RWPE2 (cell line): ENCODE data around the gene ESPN.

Experiments
- ATAC-seq: fragments of 200-7000 bp; cut with Tn5 transposase; 3 replicates; pipeline ENCODE4 v1.9.1; 2021; ENCODE audit warnings: low read depth
- DNase-seq: peaks from one replicate; pipeline ENCODE4 v3.0.0-alpha.2; 2020; ENCODE audit warnings: low spot score
- H3K27ac ChIP-seq: fragments of 450-650 bp; 2 replicates; pipeline ENCODE4 v1.5.1; 2017; ENCODE audit warnings: mild to moderate bottlenecking; ENCODE audit not compliant: poor library complexity, severe bottlenecking
- H3K27me3 ChIP-seq: fragments of 250-450 bp; sonication (Bioruptor Pico); 2 replicates; pipeline ENCODE4 v1.5.1; 2021; ENCODE audit warnings: mild to moderate bottlenecking, moderate library complexity; ENCODE audit not compliant: insufficient read depth, poor library complexity, severe bottlenecking
- H3K36me3 ChIP-seq: fragments of 250-450 bp; sonication (Bioruptor Pico); 2 replicates; pipeline ENCODE4 v1.5.1; 2020; ENCODE audit warnings: low read depth, mild to moderate bottlenecking, moderate library complexity
- H3K4me1 ChIP-seq: fragments of 250-450 bp; sonication (Bioruptor Pico); 2 replicates; pipeline ENCODE4 v1.5.1; 2021; ENCODE audit warnings: mild to moderate bottlenecking, moderate library complexity; ENCODE audit not compliant: insufficient read depth, poor library complexity, severe bottlenecking
- H3K4me3 ChIP-seq: fragments of 250-450 bp; sonication (Bioruptor Pico); 2 replicates; pipeline ENCODE4 v1.5.1; 2021; ENCODE audit warnings: mild to moderate bottlenecking, moderate library complexity; ENCODE audit not compliant: severe bottlenecking
- H3K9me3 ChIP-seq: fragments of 250-450 bp; sonication (Bioruptor Pico); 2 replicates; pipeline ENCODE4 v1.5.1; 2021; ENCODE audit warnings: mild to moderate bottlenecking, moderate library complexity; ENCODE audit not compliant: severe bottlenecking
- CTCF ChIP-seq: fragments of 450-650 bp; IDR thresholded peaks from one replicate; pipeline ENCODE4 v1.5.1; 2017; ENCODE audit warnings: mild to moderate bottlenecking, moderate library complexity; ENCODE audit not compliant: poor library complexity, severe bottlenecking

Gene ESPN

GRCh38 chr1:6476483-6476882 lies 51.9 kb downstream of the ESPN start:
- Histone ChIP-seq H3K4me3 (no peak overlapping the region), H3K36me3 (peaks cover 49% of the 10 kb centered on the region), H3K27me3 (no peaks in the 10 kb centered on the region), H3K9me3 (no peaks in the 10 kb centered on the region), H3K27ac (no peak overlapping the region), H3K4me1 (peaks cover 4% of the 10 kb centered on the region)
- DNase-seq (no peak), ATAC-seq (no peak)
- TF ChIP-seq CTCF: no peak

- peaks cover 3% of the 10 kb centered on the region for H3K4me1 ChIP-seq
- no peak overlapping the region for H3K27ac ChIP-seq
- H3K9me3 ChIP-seq: no peaks in the 10 kb centered on the region
- peaks cover 46% of the 10 kb centered on the region for H3K36me3 ChIP-seq
- no peak overlapping the region for H3K4me3 ChIP-seq
- TF ChIP-seq CTCF: no peak
- DNase-seq: no peak
- H3K27me3 ChIP-seq: no peaks in the 10 kb centered on the region
- ATAC-seq: no peak
These were observed 52.7 kb downstream of the ESPN start for GRCh38 chr1:6477039-6477820.

- no peak for TF ChIP-seq CTCF
- Histone ChIP-seq H3K4me1 (peaks cover 7% of the 10 kb centered on the region), H3K36me3 (peaks cover 24% of the 10 kb centered on the region), H3K27ac (no peak overlapping the region), H3K9me3 (no peaks in the 10 kb centered on the region), H3K27me3 (no peaks in the 10 kb centered on the region), H3K4me3 (no peak overlapping the region)
- DNase-seq (no peak), ATAC-seq (no peak)
These were observed 57.2 kb downstream of the ESPN start for GRCh38 chr1:6481820-6482219.

GRCh38 chr1:6483017-6483760 lies 58.6 kb downstream of the ESPN start:
- no peak for DNase-seq
- no peak overlapping the region for H3K27ac ChIP-seq
- no peak overlapping the region for H3K4me3 ChIP-seq
- ATAC-seq: no peak
- no peaks in the 10 kb centered on the region for H3K27me3 ChIP-seq
- no peak for TF ChIP-seq CTCF
- peaks cover 13% of the 10 kb centered on the region for H3K36me3 ChIP-seq
- no peaks in the 10 kb centered on the region for H3K9me3 ChIP-seq
- peaks cover 12% of the 10 kb centered on the region for H3K4me1 ChIP-seq

- DNase-seq (no peak), ATAC-seq (no peak)
- peaks cover 17% of the 10 kb centered on the region for H3K4me1 ChIP-seq
- peaks cover 14% of the 10 kb centered on the region for H3K36me3 ChIP-seq
- H3K4me3 ChIP-seq: no peak overlapping the region
- no peaks in the 10 kb centered on the region for H3K27me3 ChIP-seq
- no peak overlapping the region for H3K27ac ChIP-seq
- no peak for TF ChIP-seq CTCF
- no peaks in the 10 kb centered on the region for H3K9me3 ChIP-seq
These were observed 59.2 kb downstream of the ESPN start for GRCh38 chr1:6483761-6484117.
